ENCODE measurements around the gene IMPDH2. TPM values are rescaled to one million over a fixed set of nuclear protein-coding genes. Genes with fewer than 3 reads are reported as not detected.

The IMPDH2 gene
- total and polyA plus RNA-seq, 2 of the 4 experiments (the other 2 are of a cell fraction) = 190 to 296 TPM

DNA sequence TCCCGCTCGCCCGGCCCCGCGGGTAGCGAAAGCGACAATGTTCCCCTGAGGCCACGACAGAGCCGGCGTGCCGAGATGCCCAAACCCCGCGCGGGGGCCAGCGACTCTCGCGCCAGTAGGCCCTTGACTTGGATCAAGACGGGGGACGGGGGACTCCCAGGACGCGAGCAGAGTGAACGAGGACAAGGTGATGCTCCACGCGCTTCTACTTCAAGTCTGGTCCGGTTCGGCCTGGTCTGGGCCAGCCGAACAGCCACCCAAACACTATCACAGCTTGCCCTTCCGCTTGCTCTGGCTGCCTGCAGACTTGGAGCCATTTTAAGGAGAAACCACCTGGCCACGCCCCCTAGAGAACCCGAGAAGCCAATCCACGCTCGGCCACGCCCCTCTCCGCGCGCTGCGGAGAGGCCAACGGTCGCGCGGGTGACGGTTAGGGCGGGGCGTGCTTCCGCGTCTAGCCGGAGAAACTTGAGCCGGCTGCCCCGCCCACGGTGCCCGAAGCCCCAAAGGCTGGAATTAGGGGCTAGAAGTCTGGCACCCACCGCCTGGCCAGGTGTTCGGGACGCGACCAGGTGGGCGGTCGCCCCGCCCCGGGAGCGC is 7.9 kb downstream of the IMPDH2 start:
- intact Hi-C loops (cut with micrococcal nuclease) (loop anchor here (2.0 to 5.0 kb wide), 2 partner anchors 33 to 71 kb away; partner anchors contain the start of gene QRICH1), dilution Hi-C loops (cut with HindIII; ENCODE audit: low sequenced_read_pairs, unreplicated experiment) (no loop called here), in situ Hi-C loops (cut with MboI; ENCODE audit: low sequenced_read_pairs) (no loop called here)
- H4K20me1 ChIP-seq (ENCODE audit: insufficient read depth, low read length) = peaks cover 20% of the 10 kb centered on the region
- H3K4me3 ChIP-seq (ENCODE audit: insufficient read depth, low read depth, low read length) = peak overlapping the region; percentile 84
- ATAC-seq (ENCODE audit: low read depth) (peak; percentile 78), DNase-seq (peak; percentile 95)
- H2AK5ac ChIP-seq (ENCODE audit: low read depth, low read length) = peak overlapping the region; percentile 65
- peak overlapping the region; percentile 58; the same call in 1 of the 2 replicates for H3K56ac ChIP-seq (ENCODE audit: extremely low read depth, insufficient read depth, low read length)
- H4K8ac ChIP-seq (ENCODE audit: low read depth in 2 of 2, low read length in 2 of 2) = peak overlapping the region in 1 of 2 experiments; percentile 88; a peak in 3 of 4 replicates
- no peak overlapping the region for H2BK20ac ChIP-seq (ENCODE audit: low read depth, low read length)
- peaks cover 11% of the 10 kb centered on the region for H3K4me1 ChIP-seq (ENCODE audit: control insufficient read depth, insufficient read depth, low read length)
- CTCF ChIA-PET = interaction anchor here (0.5 to 1.1 kb wide), 5 partner anchors 14 to 473 kb away, joined by 3 to 7 read pairs (median 5); partner anchors contain the start of gene WDR6
- 0 out of 2 replicates have a peak overlapping the region, but pooled peaks have one; percentile 4 for H4K5ac ChIP-seq (ENCODE audit: low read depth, low read length)
- peak overlapping the region; percentile 99 for H2AK9ac ChIP-seq (replicated peaks; ENCODE audit: low read depth, low read length, poor library complexity)
- BruUV-seq (replicated peaks) = no TSS peak
- POLR2A ChIA-PET (ENCODE audit: unreplicated experiment) = interaction anchor here (0.6 to 3.8 kb wide), 4 partner anchors 42 to 84 kb away, joined by 3 to 25 read pairs (median 4); partner anchors contain the start of gene QRICH1
- no peaks in the 10 kb centered on the region for H3K27me3 ChIP-seq (ENCODE audit: control insufficient read depth, insufficient read depth, low read length)
- peak overlapping the region; percentile 93 for H3K14ac ChIP-seq (replicated peaks; ENCODE audit: low read depth, low read length)
- H3K9me1 ChIP-seq (ENCODE audit: insufficient read depth, low read length) = peaks cover 18% of the 10 kb centered on the region
- H3K36me3 ChIP-seq (ENCODE audit: control insufficient read depth, insufficient read depth, low read length) = peaks cover 28% of the 10 kb centered on the region
- H3K9ac ChIP-seq (ENCODE audit: low read depth, low read length) = peak overlapping the region; percentile 66
- peak overlapping the region; percentile 93 for H2BK5ac ChIP-seq (ENCODE audit: low read depth, low read length, poor library complexity, severe bottlenecking)
- peak overlapping the region; percentile 94 for H2AFZ ChIP-seq (replicated peaks; ENCODE audit: low read length, poor library complexity)
- H3K18ac ChIP-seq (ENCODE audit: low read depth, low read length) = no peak overlapping the region
- peak overlapping the region; percentile 72 for H3K4me2 ChIP-seq (ENCODE audit: low read depth, low read length)
- peak overlapping the region; percentile 9; the same call in 1 of the 2 replicates for H2BK120ac ChIP-seq (ENCODE audit: low read depth, low read length)
- H3K27ac ChIP-seq (ENCODE audit: insufficient read depth, low read length) = peak overlapping the region; percentile 70
- H4K91ac ChIP-seq (ENCODE audit: insufficient read depth, low read depth, low read length) = peak overlapping the region; percentile 57; the same call in 1 of the 2 replicates
- no peaks in the 10 kb centered on the region for H3K9me3 ChIP-seq (ENCODE audit: control insufficient read depth, insufficient read depth, low read length)
- peak overlapping the region; percentile 92 for H3K4ac ChIP-seq (ENCODE audit: low read depth, low read length)
- H2BK15ac ChIP-seq (ENCODE audit: low read depth, low read length) = no peak overlapping the region
- peak overlapping the region; percentile 74; the same call in 1 of the 2 replicates for H3K23ac ChIP-seq (ENCODE audit: low read depth, low read length)
- peaks cover 24 to 84% of the 10 kb centered on the region in 2 experiments; a peak in 3 of 4 replicates for H3K79me1 ChIP-seq (ENCODE audit: low read depth in 1 of 2, low read length in 2 of 2)
- WGBS, 2 experiments (ENCODE audit: extremely low coverage in 2 of 2, insufficient read length in 1 of 2) = 0% methylated on average over 42 of the region's 60 CpGs; no CpG with 5 or more reads in 1 of the 2 experiments
- TF ChIP-seq RAD21 (IDR thresholded peaks at IDR 0.05; ENCODE audit: low read length) (no peak), RFX5 (IDR thresholded peaks at IDR 0.05; ENCODE audit: low read depth, low read length) (no peak), FOS (IDR thresholded peaks at IDR 0.05; ENCODE audit: low read depth, low read length) (no peak), POLR2A (IDR thresholded peaks at IDR 0.05; ENCODE audit: low read depth, low read length) (peak; percentile 99), USF2 (IDR thresholded peaks at IDR 0.05; ENCODE audit: low read depth, low read length) (peak; percentile 49; the same call in 1 of the 2 replicates), CEBPB (IDR thresholded peaks at IDR 0.05; ENCODE audit: low read depth, low read length) (no peak), NFE2L2 (IDR thresholded peaks at IDR 0.05; ENCODE audit: low read depth, low read length) (no peak), SMC3 (IDR thresholded peaks at IDR 0.05; ENCODE audit: low read depth, low read length) (no peak), MXI1 (IDR thresholded peaks at IDR 0.05; ENCODE audit: borderline replicate concordance, low read depth, low read length) (peak; percentile 36; the same call in 1 of the 2 replicates), BHLHE40 (IDR thresholded peaks at IDR 0.05; ENCODE audit: low read depth, low read length) (no peak), RCOR1 (IDR thresholded peaks at IDR 0.05; ENCODE audit: insufficient replicate concordance, low read length) (no peak), CTCF (conservative IDR thresholded peaks at IDR 0.05; ENCODE audit: low read depth, low read length) (no peak), MAZ (IDR thresholded peaks at IDR 0.05; ENCODE audit: borderline replicate concordance, low read depth, low read length) (no peak)
- TF ChIP-seq, protein P1, sequence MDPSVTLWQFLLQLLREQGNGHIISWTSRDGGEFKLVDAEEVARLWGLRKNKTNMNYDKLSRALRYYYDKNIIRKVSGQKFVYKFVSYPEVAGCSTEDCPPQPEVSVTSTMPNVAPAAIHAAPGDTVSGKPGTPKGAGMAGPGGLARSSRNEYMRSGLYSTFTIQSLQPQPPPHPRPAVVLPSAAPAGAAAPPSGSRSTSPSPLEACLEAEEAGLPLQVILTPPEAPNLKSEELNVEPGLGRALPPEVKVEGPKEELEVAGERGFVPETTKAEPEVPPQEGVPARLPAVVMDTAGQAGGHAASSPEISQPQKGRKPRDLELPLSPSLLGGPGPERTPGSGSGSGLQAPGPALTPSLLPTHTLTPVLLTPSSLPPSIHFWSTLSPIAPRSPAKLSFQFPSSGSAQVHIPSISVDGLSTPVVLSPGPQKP (IDR thresholded peaks at IDR 0.05; ENCODE audit: borderline replicate concordance, low read depth, low read length) = no peak

Data from IMR-90 (cell line).